GM12878 (cell line): Measurements from ENCODE around the gene DLG2. TPM values are rescaled to one million over a fixed set of nuclear protein-coding genes. Genes with fewer than 3 reads are reported as not detected.

Experiments
- polyA plus RNA-seq, 11 experiments: library from polyadenylated mRNA; depleted of rRNA in 4 of 11; unstranded in 6 of 11; stranded (reverse) in 5 of 11; fragments of >200 nt; fragmentation: Nextera tagmentation in 4 of 11; fragmentation: Illumina TruSeq in 1 of 11; extraction: Ambion mirVana in 4 of 11; extraction: Trizol in 1 of 11; gene quantifications; 1 replicate in 1 of 11; 2 replicates in 10 of 11; pipeline versions ENCODE4 v1.2.1 to v1.2.3, GENCODE V29; 2011 to 2016; ENCODE audit warnings: inconsistent platforms in 2 of 11, missing spikeins in 2 of 11, low read depth in 1 of 11
- small RNA-seq: library from RNA; depleted of rRNA; stranded (forward); fragments of <200 nt; gene quantifications from one replicate; pipeline ENCODE3, GENCODE V24; 2014
- total RNA-seq, 4 experiments: library from RNA; depleted of rRNA in 3 of 4; stranded (reverse); fragments of >200 nt in 3 of 4; fragmentation: Illumina TruSeq in 1 of 4; extraction: Trizol in 1 of 4; gene quantifications; 2 replicates each; pipeline versions ENCODE4 v1.2.1 to v1.2.3, GENCODE V29; 2013 to 2021

DLG2 gene
- total and polyA plus RNA-seq, 10 of the 15 experiments (the other 5 are each of a cell fraction or from before 2014, with no cell fraction given), result 0.09 to 0.98 (median 0.35) TPM

Small RNAs within 50 kb of the gene (small RNA-seq; reads per million reads assigned to genes)
- not detected for gene RF02112
- not detected for gene RF02113
- not detected for gene RNU6-1292P

Other genes with a start within 250 kb of the DLG2 start
- 48.3 and 55.0 TPM in 2 replicates for gene TMEM126B, start 1.2 kb upstream of the DLG2 start, total RNA-seq (2014; rRNA removed)
- 56.1 and 61.1 TPM in 2 replicates for gene TMEM126B, start 1.2 kb upstream of the DLG2 start, total RNA-seq (2014; rRNA removed; fragmentation: Illumina TruSeq; extraction: Trizol)
- 36.5 and 36.9 TPM in 2 replicates for gene TMEM126B, start 1.2 kb upstream of the DLG2 start, total RNA-seq (2021)
- gene TMEM126B, start 1.2 kb upstream of the DLG2 start, polyA plus RNA-seq (2011; rRNA removed), result 80.1 and 124 TPM in 2 replicates
- 66.6 and 109 TPM in 2 replicates for gene TMEM126B, start 1.2 kb upstream of the DLG2 start, polyA plus RNA-seq (2014; fragmentation: Illumina TruSeq; extraction: Trizol)
- gene TMEM126B, start 1.2 kb upstream of the DLG2 start, polyA plus RNA-seq (2014; fragmentation: Nextera tagmentation; extraction: Ambion mirVana), result 100 to 1,000 TPM in 1 of 2 experiments, 10 to 100 TPM in 1; 83.8 to 117 TPM
- gene TMEM126B, start 1.2 kb upstream of the DLG2 start, polyA plus RNA-seq (2014; rRNA removed), result 47.0 and 65.5 TPM in 2 replicates
- gene TMEM126B, start 1.2 kb upstream of the DLG2 start, polyA plus RNA-seq (2016; fragmentation: Nextera tagmentation; extraction: Ambion mirVana), result 10 to 100 TPM; 74.0 to 77.1 TPM
- gene TMEM126A, start 20.6 kb upstream of the DLG2 start, total RNA-seq (2014; rRNA removed), result 38.6 and 49.6 TPM in 2 replicates
- gene TMEM126A, start 20.6 kb upstream of the DLG2 start, total RNA-seq (2014; rRNA removed; fragmentation: Illumina TruSeq; extraction: Trizol), result 56.7 and 57.9 TPM in 2 replicates
- gene TMEM126A, start 20.6 kb upstream of the DLG2 start, total RNA-seq (2021), result 40.3 and 41.5 TPM in 2 replicates
- gene TMEM126A, start 20.6 kb upstream of the DLG2 start, polyA plus RNA-seq (2011; rRNA removed), result 85.0 and 104 TPM in 2 replicates
- 58.4 and 59.8 TPM in 2 replicates for gene TMEM126A, start 20.6 kb upstream of the DLG2 start, polyA plus RNA-seq (2014; fragmentation: Illumina TruSeq; extraction: Trizol)
- gene TMEM126A, start 20.6 kb upstream of the DLG2 start, polyA plus RNA-seq (2014; fragmentation: Nextera tagmentation; extraction: Ambion mirVana), result 100 to 1,000 TPM; 184 to 208 TPM
- 41.0 and 53.3 TPM in 2 replicates for gene TMEM126A, start 20.6 kb upstream of the DLG2 start, polyA plus RNA-seq (2014; rRNA removed)
- gene TMEM126A, start 20.6 kb upstream of the DLG2 start, polyA plus RNA-seq (2016; fragmentation: Nextera tagmentation; extraction: Ambion mirVana), result 100 to 1,000 TPM in 1 of 2 experiments, 10 to 100 TPM in 1; 92.2 to 103 TPM
- gene CREBZF, start 37.8 kb upstream of the DLG2 start, total RNA-seq (2014; rRNA removed), result 46.5 and 49.2 TPM in 2 replicates
- 33.0 TPM in 2 replicates for gene CREBZF, start 37.8 kb upstream of the DLG2 start, total RNA-seq (2014; rRNA removed; fragmentation: Illumina TruSeq; extraction: Trizol)
- gene CREBZF, start 37.8 kb upstream of the DLG2 start, total RNA-seq (2021), result 39.0 and 40.8 TPM in 2 replicates
- 46.9 and 69.7 TPM in 2 replicates for gene CREBZF, start 37.8 kb upstream of the DLG2 start, polyA plus RNA-seq (2011; rRNA removed)
- 35.1 and 38.3 TPM in 2 replicates for gene CREBZF, start 37.8 kb upstream of the DLG2 start, polyA plus RNA-seq (2014; fragmentation: Illumina TruSeq; extraction: Trizol)
- 10 to 100 TPM; 11.1 TPM for gene CREBZF, start 37.8 kb upstream of the DLG2 start, polyA plus RNA-seq (2014; fragmentation: Nextera tagmentation; extraction: Ambion mirVana)
- 45.9 and 51.2 TPM in 2 replicates for gene CREBZF, start 37.8 kb upstream of the DLG2 start, polyA plus RNA-seq (2014; rRNA removed)
- 10 to 100 TPM; 25.9 to 27.6 TPM for gene CREBZF, start 37.8 kb upstream of the DLG2 start, polyA plus RNA-seq (2016; fragmentation: Nextera tagmentation; extraction: Ambion mirVana)
- not detected in 2 replicates for gene CCDC89, start 58.9 kb upstream of the DLG2 start, total RNA-seq (2014; rRNA removed)
- gene CCDC89, start 58.9 kb upstream of the DLG2 start, total RNA-seq (2014; rRNA removed; fragmentation: Illumina TruSeq; extraction: Trizol), result not detected in 2 replicates
- not detected in 2 replicates for gene CCDC89, start 58.9 kb upstream of the DLG2 start, total RNA-seq (2021)
- 0.07 TPM in 1 of 2 replicates, not detected in the other for gene CCDC89, start 58.9 kb upstream of the DLG2 start, polyA plus RNA-seq (2011; rRNA removed)
- gene CCDC89, start 58.9 kb upstream of the DLG2 start, polyA plus RNA-seq (2014; fragmentation: Illumina TruSeq; extraction: Trizol), result not detected in 2 replicates
- gene CCDC89, start 58.9 kb upstream of the DLG2 start, polyA plus RNA-seq (2014; fragmentation: Nextera tagmentation; extraction: Ambion mirVana), result under 1 TPM in 1 of 2 experiments, not detected in 1; 0.11 TPM
- gene CCDC89, start 58.9 kb upstream of the DLG2 start, polyA plus RNA-seq (2014; rRNA removed), result not detected in 2 replicates
- gene CCDC89, start 58.9 kb upstream of the DLG2 start, polyA plus RNA-seq (2016; fragmentation: Nextera tagmentation; extraction: Ambion mirVana), result under 1 TPM in 1 of 2 experiments, not detected in 1; 0.15 TPM
- gene SYTL2, start 183.8 kb upstream of the DLG2 start, total RNA-seq (2014; rRNA removed), result 0.11 and 0.56 TPM in 2 replicates
- 0.18 and 0.45 TPM in 2 replicates for gene SYTL2, start 183.8 kb upstream of the DLG2 start, total RNA-seq (2014; rRNA removed; fragmentation: Illumina TruSeq; extraction: Trizol)
- 0.31 and 0.40 TPM in 2 replicates for gene SYTL2, start 183.8 kb upstream of the DLG2 start, total RNA-seq (2021)
- gene SYTL2, start 183.8 kb upstream of the DLG2 start, polyA plus RNA-seq (2011; rRNA removed), result 1.4 and 3.0 TPM in 2 replicates
- gene SYTL2, start 183.8 kb upstream of the DLG2 start, polyA plus RNA-seq (2014; fragmentation: Illumina TruSeq; extraction: Trizol), result 0.13 and 0.78 TPM in 2 replicates
- under 1 TPM in 1 of 2 experiments, not detected in 1; 0.02 TPM for gene SYTL2, start 183.8 kb upstream of the DLG2 start, polyA plus RNA-seq (2014; fragmentation: Nextera tagmentation; extraction: Ambion mirVana)
- 0.23 and 0.32 TPM in 2 replicates for gene SYTL2, start 183.8 kb upstream of the DLG2 start, polyA plus RNA-seq (2014; rRNA removed)
- under 1 TPM in 1 of 2 experiments, not detected in 1; 0.28 TPM for gene SYTL2, start 183.8 kb upstream of the DLG2 start, polyA plus RNA-seq (2016; fragmentation: Nextera tagmentation; extraction: Ambion mirVana)
- gene CCDC83, start 228.0 kb upstream of the DLG2 start, total RNA-seq (2014; rRNA removed), result not detected in 2 replicates
- gene CCDC83, start 228.0 kb upstream of the DLG2 start, total RNA-seq (2014; rRNA removed; fragmentation: Illumina TruSeq; extraction: Trizol), result not detected in 2 replicates
- not detected in 2 replicates for gene CCDC83, start 228.0 kb upstream of the DLG2 start, total RNA-seq (2021)
- not detected in 2 replicates for gene CCDC83, start 228.0 kb upstream of the DLG2 start, polyA plus RNA-seq (2011; rRNA removed)
- not detected in 2 replicates for gene CCDC83, start 228.0 kb upstream of the DLG2 start, polyA plus RNA-seq (2014; fragmentation: Illumina TruSeq; extraction: Trizol)
- not detected for gene CCDC83, start 228.0 kb upstream of the DLG2 start, polyA plus RNA-seq (2014; fragmentation: Nextera tagmentation; extraction: Ambion mirVana)
- not detected in 2 replicates for gene CCDC83, start 228.0 kb upstream of the DLG2 start, polyA plus RNA-seq (2014; rRNA removed)
- not detected for gene CCDC83, start 228.0 kb upstream of the DLG2 start, polyA plus RNA-seq (2016; fragmentation: Nextera tagmentation; extraction: Ambion mirVana)